MM.1S (cell line): Measurements from ENCODE around the gene ABCC3.

Experiments
- DNase-seq: peaks from one replicate; pipeline ENCODE4 v3.0.0-alpha.2; 2015
- H2AFZ ChIP-seq: fragments of 300-600 bp; sonication (generic); 2 replicates; pipeline ENCODE4 v1.6.0; 2016; ENCODE audit warnings: antibody characterized with exemption, low read length
- H3F3A ChIP-seq: fragments of 300-600 bp; sonication (generic); 2 replicates; pipeline ENCODE4 v1.6.1; 2016; ENCODE audit warnings: mild to moderate bottlenecking, antibody characterized with exemption, low read length, moderate library complexity, mixed read lengths; ENCODE audit not compliant: insufficient read depth
- H3K27ac ChIP-seq: fragments of 300-600 bp; sonication (generic); 2 replicates; pipeline ENCODE4 v1.5.1; 2016; ENCODE audit warnings: mild to moderate bottlenecking, low read length
- H3K27me3 ChIP-seq: fragments of 300-600 bp; sonication (generic); replicated peaks from 2 replicates; pipeline ENCODE4 v1.6.0; 2016; ENCODE audit warnings: low read length; ENCODE audit not compliant: insufficient read depth
- H3K36me3 ChIP-seq: fragments of 300-600 bp; sonication (generic); replicated peaks from 2 replicates; pipeline ENCODE4 v1.6.1; 2016; ENCODE audit warnings: mild to moderate bottlenecking, low read length, mixed read lengths; ENCODE audit not compliant: insufficient read depth
- H3K4me1 ChIP-seq: fragments of 300-600 bp; sonication (generic); 2 replicates; pipeline ENCODE4 v1.6.1; 2016; ENCODE audit warnings: low read length, mixed read lengths
- H3K4me2 ChIP-seq: fragments of 300-600 bp; sonication (generic); 2 replicates; pipeline ENCODE4 v1.6.0; 2016; ENCODE audit warnings: low read depth, low read length
- H3K4me3 ChIP-seq: fragments of 300-600 bp; sonication (generic); 2 replicates; pipeline ENCODE4 v1.5.1; 2016; ENCODE audit warnings: low read length, mixed read lengths
- H3K79me2 ChIP-seq: fragments of 300-600 bp; sonication (generic); 2 replicates; pipeline ENCODE4 v1.6.1; 2016; ENCODE audit warnings: mixed run types, low read length, mixed read lengths
- H3K9ac ChIP-seq: fragments of 300-600 bp; sonication (generic); 2 replicates; pipeline ENCODE4 v1.6.1; 2016; ENCODE audit warnings: low read length, mixed read lengths
- H3K9me2 ChIP-seq: fragments of 300-600 bp; sonication (generic); replicated peaks from 2 replicates; pipeline ENCODE4 v1.6.1; 2016; ENCODE audit warnings: mild to moderate bottlenecking, low read length, mixed read lengths; ENCODE audit not compliant: insufficient read depth
- H3K9me3 ChIP-seq: fragments of 300-600 bp; sonication (generic); replicated peaks from 2 replicates; pipeline ENCODE4 v1.6.1; 2016; ENCODE audit warnings: mild to moderate bottlenecking, low read length, mixed read lengths; ENCODE audit not compliant: insufficient read depth
- H4K20me1 ChIP-seq: fragments of 300-600 bp; sonication (generic); 2 replicates; pipeline ENCODE4 v1.6.1; 2016; ENCODE audit warnings: mild to moderate bottlenecking, low read length, moderate library complexity, mixed read lengths; ENCODE audit not compliant: insufficient read depth
- CTCF ChIP-seq: fragments of 300-600 bp; sonication (generic); IDR thresholded peaks from 2 replicates; pipeline ENCODE4 v1.5.1; 2016; ENCODE audit warnings: antibody characterized with exemption, low read length, mixed read lengths
- EZH2 ChIP-seq: fragments of 300-600 bp; sonication (generic); optimal IDR thresholded peaks from 2 replicates; pipeline ENCODE3; 2017; ENCODE audit warnings: low read depth, mild to moderate bottlenecking, antibody characterized with exemption, low read length, mixed read lengths
- EZH2phosphoT487 ChIP-seq: fragments of 300-600 bp; sonication (generic); IDR thresholded peaks from 2 replicates; pipeline ENCODE4 v1.6.1; 2018; ENCODE audit warnings: antibody characterized with exemption, low read length

ABCC3 gene

GRCh38 chr17:50693036-50693682 is 58.5 kb downstream of the ABCC3 start:
- no peak for DNase-seq
- peaks cover 21% of the 10 kb centered on the region for H3K79me2 ChIP-seq
- no peak overlapping the region for H3K27ac ChIP-seq
- H3K9ac ChIP-seq: no peak overlapping the region
- TF ChIP-seq EZH2phosphoT487 (no peak), EZH2 (no peak), CTCF (no peak)
- peaks cover 31% of the 10 kb centered on the region for H3F3A ChIP-seq
- no peak overlapping the region for H2AFZ ChIP-seq
- no peaks in the 10 kb centered on the region for H3K9me3 ChIP-seq
- no peak overlapping the region for H3K4me3 ChIP-seq
- H4K20me1 ChIP-seq: no peaks in the 10 kb centered on the region
- H3K9me2 ChIP-seq: no peaks in the 10 kb centered on the region
- peaks cover 37% of the 10 kb centered on the region for H3K4me1 ChIP-seq
- H3K4me2 ChIP-seq: no peak overlapping the region
- H3K27me3 ChIP-seq: no peaks in the 10 kb centered on the region
- H3K36me3 ChIP-seq: peaks cover 15% of the 10 kb centered on the region

- TF ChIP-seq EZH2phosphoT487 (no peak), EZH2 (no peak), CTCF (no peak)
- H3F3A ChIP-seq: peaks cover 35% of the 10 kb centered on the region
- H3K27ac ChIP-seq: peak overlapping the region; percentile 82
- H2AFZ ChIP-seq: no peak overlapping the region
- no peaks in the 10 kb centered on the region for H3K27me3 ChIP-seq
- H4K20me1 ChIP-seq: no peaks in the 10 kb centered on the region
- no peaks in the 10 kb centered on the region for H3K9me3 ChIP-seq
- peaks cover 44% of the 10 kb centered on the region for H3K79me2 ChIP-seq
- peak overlapping the region; percentile 31; the same call in 1 of the 2 replicates for H3K4me3 ChIP-seq
- peak overlapping the region; percentile 84 for H3K4me2 ChIP-seq
- H3K4me1 ChIP-seq: peaks cover 42% of the 10 kb centered on the region
- peak overlapping the region; percentile 37; the same call in 1 of the 2 replicates for H3K9ac ChIP-seq
- H3K36me3 ChIP-seq: peaks cover 19% of the 10 kb centered on the region
- no peaks in the 10 kb centered on the region for H3K9me2 ChIP-seq
- DNase-seq: peak; percentile 83
Measured at GRCh38 chr17:50696365-50696879, 61.7 kb downstream of the ABCC3 start.

DNA sequence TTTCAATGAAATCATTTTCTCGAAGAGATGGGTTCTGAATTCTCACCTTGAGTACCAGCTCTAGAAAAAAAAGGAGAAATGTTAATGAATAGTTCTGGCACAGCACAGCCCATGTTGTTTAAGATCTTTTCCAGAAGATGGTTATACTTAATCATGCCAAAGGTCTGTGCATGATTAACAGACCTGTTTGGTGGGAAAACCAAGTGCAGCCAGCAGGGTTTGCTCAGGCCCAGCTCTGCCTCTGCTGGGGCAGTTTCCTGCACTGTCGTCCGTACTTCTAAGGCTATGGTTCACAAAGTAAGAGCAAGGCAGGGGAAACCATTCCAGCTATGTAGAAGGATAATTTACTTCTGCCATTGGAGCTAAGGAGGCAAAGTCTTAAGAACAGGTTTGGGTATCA is 62.4 kb downstream of the ABCC3 start:
- peaks cover 35% of the 10 kb centered on the region for H3F3A ChIP-seq
- peak overlapping the region; percentile 82 for H3K27ac ChIP-seq
- TF ChIP-seq EZH2phosphoT487 (no peak), EZH2 (no peak), CTCF (no peak)
- no peaks in the 10 kb centered on the region for H4K20me1 ChIP-seq
- peak overlapping the region; percentile 1; the same call in 1 of the 2 replicates for H3K9ac ChIP-seq
- H3K27me3 ChIP-seq: no peaks in the 10 kb centered on the region
- H3K4me1 ChIP-seq: peaks cover 42% of the 10 kb centered on the region
- H3K4me2 ChIP-seq: peak overlapping the region; percentile 84
- no peaks in the 10 kb centered on the region for H3K9me3 ChIP-seq
- peaks cover 51% of the 10 kb centered on the region for H3K79me2 ChIP-seq
- DNase-seq: no peak
- no peak overlapping the region for H2AFZ ChIP-seq
- peaks cover 19% of the 10 kb centered on the region for H3K36me3 ChIP-seq
- H3K9me2 ChIP-seq: no peaks in the 10 kb centered on the region
- H3K4me3 ChIP-seq: no peak overlapping the region
